Keratinocyte (primary cell): Measurements from ENCODE around the gene CLECL1. TPM values are rescaled to one million over a fixed set of nuclear protein-coding genes. Genes with fewer than 3 reads are reported as not detected.

ENCODE experiments used
- DNase-seq: peaks from one replicate; pipeline ENCODE4 v3.0.0-alpha.2; 2011; ENCODE audit warnings: low read depth, missing footprints, low spot score
- FAIRE-seq: peaks from 2 replicates; lab custom pipeline; 2011; peaks lifted over from hg19 to GRCh38; lab: Jason Lieb, UNC
- H2AFZ ChIP-seq: 2 replicates; pipeline ENCODE4 v1.6.0; 2012; ENCODE audit warnings: low read length, control low read depth, inconsistent platforms; ENCODE audit not compliant: control insufficient read depth
- H3K27ac ChIP-seq: 2 replicates; pipeline ENCODE4 v1.5.1; 2011; ENCODE audit warnings: low read length; ENCODE audit not compliant: control insufficient read depth, insufficient read depth
- H3K27me3 ChIP-seq: 3 replicates; pipeline ENCODE4 v1.6.0; 2011; ENCODE audit warnings: low read length; ENCODE audit not compliant: control insufficient read depth, insufficient read depth; ENCODE audit errors: extremely low read depth
- H3K36me3 ChIP-seq, 2 experiments: 2 replicates in 1 of 2; 3 replicates in 1 of 2; pipeline ENCODE4 v1.5.1; 2011; ENCODE audit warnings: low read length in 2 of 2, mild to moderate bottlenecking in 1 of 2; ENCODE audit not compliant: control insufficient read depth in 2 of 2, insufficient read depth in 2 of 2; ENCODE audit errors: extremely low read depth in 1 of 2
- H3K4me1 ChIP-seq: 3 replicates; pipeline ENCODE4 v1.5.1; 2011; ENCODE audit warnings: low read length; ENCODE audit not compliant: control insufficient read depth, insufficient read depth; ENCODE audit errors: extremely low read depth
- H3K4me2 ChIP-seq: 3 replicates; pipeline ENCODE4 v1.6.0; 2011; ENCODE audit warnings: low read depth, low read length; ENCODE audit not compliant: control insufficient read depth, insufficient read depth; ENCODE audit errors: extremely low read depth
- H3K4me3 ChIP-seq, 3 experiments: fragments of 200-600 bp in 1 of 3; sonication (generic) in 1 of 3; 2 replicates in 2 of 3; 3 replicates in 1 of 3; pipeline ENCODE4 v1.5.1; 2011 to 2016; ENCODE audit warnings: low read length in 3 of 3, mild to moderate bottlenecking in 3 of 3, control low read depth in 2 of 3, inconsistent platforms in 1 of 3, low read depth in 1 of 3, mixed read lengths in 1 of 3, mixed run types in 1 of 3, moderate library complexity in 1 of 3; ENCODE audit not compliant: control insufficient read depth in 2 of 3, insufficient read depth in 2 of 3; ENCODE audit errors: extremely low read depth in 1 of 3
- H3K79me2 ChIP-seq: 2 replicates; pipeline ENCODE4 v1.6.0; 2012; ENCODE audit warnings: low read length; ENCODE audit not compliant: control insufficient read depth, insufficient read depth
- H3K9ac ChIP-seq: 3 replicates; pipeline ENCODE4 v1.6.0; 2011; ENCODE audit warnings: low read length; ENCODE audit not compliant: control insufficient read depth, insufficient read depth; ENCODE audit errors: extremely low read depth
- H3K9me1 ChIP-seq: 3 replicates; pipeline ENCODE4 v1.6.0; 2011; ENCODE audit warnings: low read length; ENCODE audit not compliant: control insufficient read depth, insufficient read depth; ENCODE audit errors: extremely low read depth
- H3K9me3 ChIP-seq: 2 replicates; pipeline ENCODE4 v1.5.1; 2012; ENCODE audit warnings: low read depth, low read length; ENCODE audit not compliant: control insufficient read depth
- H4K20me1 ChIP-seq: 3 replicates; pipeline ENCODE4 v1.6.0; 2011; ENCODE audit warnings: low read length; ENCODE audit not compliant: control insufficient read depth, insufficient read depth; ENCODE audit errors: extremely low read depth
- CTCF ChIP-seq, 3 experiments: IDR thresholded peaks in 1 of 3; conservative IDR thresholded peaks in 1 of 3; optimal IDR thresholded peaks in 1 of 3; 2 replicates in 2 of 3; 3 replicates in 1 of 3; pipeline versions ENCODE3 to v1.5.1; 2011; ENCODE audit warnings: low read length in 3 of 3, mild to moderate bottlenecking in 3 of 3, moderate library complexity in 2 of 3, control low read depth in 1 of 3, inconsistent platforms in 1 of 3; ENCODE audit not compliant: insufficient read depth in 2 of 3; ENCODE audit errors: extremely low read depth in 1 of 3
- EZH2 ChIP-seq: IDR thresholded peaks from one replicate; pipeline ENCODE4 v1.6.1; 2012; ENCODE audit warnings: inconsistent platforms, mild to moderate bottlenecking, low read length, moderate library complexity
- dilution Hi-C: fragments of 300-500 bp; cut with MboI; formaldehyde crosslinking; loops from one replicate; pipeline ENCODE4 v1.7.0; 2020; ENCODE audit warnings: low sequenced_read_pairs; ENCODE audit not compliant: extremely low pct_ligation_motif_present
- polyA plus RNA-seq, 5 experiments: library from polyadenylated mRNA; depleted of rRNA in 3 of 5; stranded (reverse) in 3 of 5; stranded (forward) in 1 of 5; unstranded in 1 of 5; fragments of >200 nt; gene quantifications; 1 replicate in 1 of 5; 2 replicates in 3 of 5; 3 replicates in 1 of 5; pipeline versions ENCODE4 v1.2.1 to v1.2.3, GENCODE V29; 2011 to 2012; ENCODE audit warnings: missing spikeins in 2 of 5, low read depth in 1 of 5, low replicate concordance in 1 of 5

The CLECL1 gene
- polyA plus RNA-seq, 1 donor (not counting 4 experiments of a cell fraction or from before 2014, with no cell fraction given): not detected

- no peaks in the 10 kb centered on the region for H3K79me2 ChIP-seq
- dilution Hi-C loops: no loop called here
- FAIRE-seq (no peak), DNase-seq (no peak)
- no peak overlapping the region for H3K9ac ChIP-seq
- no peaks in the 10 kb centered on the region for H3K4me1 ChIP-seq
- TF ChIP-seq EZH2 (no peak), CTCF (optimal IDR thresholded peaks at IDR 0.05 in 1 of 3, IDR thresholded peaks at IDR 0.05 in 1 of 3, conservative IDR thresholded peaks at IDR 0.05 in 1 of 3; ENCODE audit: extremely low read depth in 1 of 3, insufficient read depth in 2 of 3, low read length in 3 of 3) (no peak)
- H3K9me1 ChIP-seq: no peaks in the 10 kb centered on the region
- H3K4me2 ChIP-seq: no peak overlapping the region
- H3K27me3 ChIP-seq: no peaks in the 10 kb centered on the region
- H3K36me3 ChIP-seq: no peaks in the 10 kb centered on the region
- H3K27ac ChIP-seq: no peak overlapping the region
- H3K4me3 ChIP-seq: no peak overlapping the region
- H2AFZ ChIP-seq: no peak overlapping the region
- no peaks in the 10 kb centered on the region for H4K20me1 ChIP-seq
- no peaks in the 10 kb centered on the region for H3K9me3 ChIP-seq
Observed at GRCh38 chr12:9749640-9750039, 16.7 kb upstream of the CLECL1 start.

GRCh38 chr12:9745199-9745598 is 12.3 kb upstream of the CLECL1 start:
- no peaks in the 10 kb centered on the region for H3K4me1 ChIP-seq
- H3K9me1 ChIP-seq: no peaks in the 10 kb centered on the region
- TF ChIP-seq CTCF (optimal IDR thresholded peaks at IDR 0.05 in 1 of 3, IDR thresholded peaks at IDR 0.05 in 1 of 3, conservative IDR thresholded peaks at IDR 0.05 in 1 of 3; ENCODE audit: extremely low read depth in 1 of 3, insufficient read depth in 2 of 3, low read length in 3 of 3) (no peak), EZH2 (no peak)
- no peaks in the 10 kb centered on the region for H4K20me1 ChIP-seq
- no peak overlapping the region for H2AFZ ChIP-seq
- no peaks in the 10 kb centered on the region for H3K9me3 ChIP-seq
- H3K27me3 ChIP-seq: no peaks in the 10 kb centered on the region
- H3K9ac ChIP-seq: no peak overlapping the region
- no peak overlapping the region for H3K4me2 ChIP-seq
- no peak overlapping the region for H3K4me3 ChIP-seq
- no peak overlapping the region for H3K27ac ChIP-seq
- DNase-seq (no peak), FAIRE-seq (no peak)
- H3K79me2 ChIP-seq: no peaks in the 10 kb centered on the region
- dilution Hi-C loops: no loop called here
- no peaks in the 10 kb centered on the region for H3K36me3 ChIP-seq
